Measurements from ENCODE around the gene SLC22A3.

The SLC22A3 gene

DNA sequence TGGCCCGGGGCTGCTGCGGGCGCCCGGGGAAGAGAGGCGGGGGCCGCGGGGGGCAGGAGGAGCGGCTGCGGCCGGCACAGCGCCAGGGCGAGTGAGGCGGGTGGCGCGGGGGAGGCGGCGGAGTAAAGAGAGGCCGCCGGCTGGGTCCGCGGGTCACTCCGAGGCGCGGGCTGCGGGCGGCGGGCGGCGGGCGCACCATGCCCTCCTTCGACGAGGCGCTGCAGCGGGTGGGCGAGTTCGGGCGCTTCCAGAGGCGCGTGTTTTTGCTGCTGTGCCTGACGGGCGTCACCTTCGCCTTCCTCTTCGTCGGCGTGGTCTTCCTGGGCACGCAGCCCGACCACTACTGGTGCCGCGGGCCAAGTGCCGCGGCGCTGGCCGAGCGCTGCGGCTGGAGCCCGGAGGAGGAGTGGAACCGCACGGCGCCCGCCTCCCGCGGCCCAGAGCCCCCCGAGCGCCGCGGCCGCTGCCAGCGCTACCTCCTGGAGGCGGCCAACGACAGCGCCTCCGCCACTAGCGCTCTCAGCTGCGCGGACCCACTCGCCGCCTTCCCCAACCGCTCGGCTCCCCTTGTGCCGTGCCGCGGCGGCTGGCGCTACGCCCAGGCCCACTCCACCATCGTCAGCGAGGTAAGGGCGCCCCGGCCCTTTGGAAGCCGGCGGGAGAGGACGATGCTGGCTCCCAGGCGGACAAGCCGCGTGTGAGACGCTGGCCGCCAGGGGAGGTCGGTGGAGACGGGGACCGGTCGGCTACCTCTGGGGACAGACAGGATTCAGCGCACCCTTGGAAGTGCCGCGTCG is at the start of gene SLC22A3:
TSS of gene SLC22A3 (plus strand) at position 156 of the 797 bp plus-strand sequence. CDS start at position 198, 42 bp downstream.
- H3F3A ChIP-seq (ENCODE audit: control insufficient read depth, insufficient read depth) = no peaks in the 10 kb centered on the region
- no peak for TF ChIP-seq EZH2phosphoT487 (IDR thresholded peaks at IDR 0.05; ENCODE audit: borderline replicate concordance, low read length)
- TF ChIP-seq, protein P1, sequence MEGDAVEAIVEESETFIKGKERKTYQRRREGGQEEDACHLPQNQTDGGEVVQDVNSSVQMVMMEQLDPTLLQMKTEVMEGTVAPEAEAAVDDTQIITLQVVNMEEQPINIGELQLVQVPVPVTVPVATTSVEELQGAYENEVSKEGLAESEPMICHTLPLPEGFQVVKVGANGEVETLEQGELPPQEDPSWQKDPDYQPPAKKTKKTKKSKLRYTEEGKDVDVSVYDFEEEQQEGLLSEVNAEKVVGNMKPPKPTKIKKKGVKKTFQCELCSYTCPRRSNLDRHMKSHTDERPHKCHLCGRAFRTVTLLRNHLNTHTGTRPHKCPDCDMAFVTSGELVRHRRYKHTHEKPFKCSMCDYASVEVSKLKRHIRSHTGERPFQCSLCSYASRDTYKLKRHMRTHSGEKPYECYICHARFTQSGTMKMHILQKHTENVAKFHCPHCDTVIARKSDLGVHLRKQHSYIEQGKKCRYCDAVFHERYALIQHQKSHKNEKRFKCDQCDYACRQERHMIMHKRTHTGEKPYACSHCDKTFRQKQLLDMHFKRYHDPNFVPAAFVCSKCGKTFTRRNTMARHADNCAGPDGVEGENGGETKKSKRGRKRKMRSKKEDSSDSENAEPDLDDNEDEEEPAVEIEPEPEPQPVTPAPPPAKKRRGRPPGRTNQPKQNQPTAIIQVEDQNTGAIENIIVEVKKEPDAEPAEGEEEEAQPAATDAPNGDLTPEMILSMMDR (IDR thresholded peaks at IDR 0.05; ENCODE audit: low read depth, low read length, poor library complexity, severe bottlenecking) = no peak
- no peaks in the 10 kb centered on the region for H3K9me2 ChIP-seq (replicated peaks; ENCODE audit: control insufficient read depth, low read length)
- H4K20me1 ChIP-seq (ENCODE audit: control insufficient read depth, insufficient read depth, low read depth, low read length) = no peaks in the 10 kb centered on the region
- H3K36me3 ChIP-seq (ENCODE audit: control insufficient read depth, low read length) = no peaks in the 10 kb centered on the region
- H3K27ac ChIP-seq (ENCODE audit: low read depth, low read length) = no peak within 1 kb of the TSS
- H3K79me2 ChIP-seq (ENCODE audit: control insufficient read depth, low read length) = no peaks in the 10 kb centered on the region
- no peak within 1 kb of the TSS for H3K4me3 ChIP-seq (ENCODE audit: low read length)
- H3K27me3 ChIP-seq (ENCODE audit: control insufficient read depth, low read length) = no peaks in the 10 kb centered on the region
- no peaks in the 10 kb centered on the region for H3K4me1 ChIP-seq (ENCODE audit: control insufficient read depth, low read length)
- H3K4me2 ChIP-seq (ENCODE audit: low read length) = no peak within 1 kb of the TSS
- peaks cover 5% of the 10 kb centered on the region; the same call in 1 of the 2 replicates for H3K9me3 ChIP-seq (ENCODE audit: control insufficient read depth, insufficient read depth, low read length)

DNA sequence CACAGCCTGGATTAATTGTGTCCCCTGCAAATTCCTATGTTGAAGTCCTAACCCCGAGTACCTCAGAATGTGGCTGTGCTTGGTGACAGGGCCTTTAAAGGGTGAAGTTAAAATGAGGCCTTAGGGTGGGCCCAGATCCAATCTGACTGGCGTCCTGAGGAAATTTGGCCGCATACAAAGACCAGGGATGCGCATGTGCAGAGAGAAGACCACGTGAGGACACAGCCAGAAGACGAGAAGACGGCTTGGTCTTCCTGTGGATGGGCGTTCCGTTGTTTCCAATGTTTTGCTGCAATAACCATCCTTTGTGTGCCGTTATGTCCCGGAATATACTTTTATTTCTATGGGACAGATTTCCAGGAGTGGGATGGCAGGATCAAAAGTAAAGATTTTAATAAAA is 48.6 kb upstream of the SLC22A3 start:
- Histone ChIP-seq H3K4me1 (ENCODE audit: control insufficient read depth, low read length) (no peaks in the 10 kb centered on the region), H3K9me3 (ENCODE audit: control insufficient read depth, insufficient read depth, low read length) (no peaks in the 10 kb centered on the region), H3K9me2 (replicated peaks; ENCODE audit: control insufficient read depth, low read length) (no peaks in the 10 kb centered on the region), H3K27ac (ENCODE audit: low read depth, low read length) (no peak overlapping the region), H3K4me2 (ENCODE audit: low read length) (no peak overlapping the region), H3F3A (ENCODE audit: control insufficient read depth, insufficient read depth) (no peaks in the 10 kb centered on the region), H4K20me1 (ENCODE audit: control insufficient read depth, insufficient read depth, low read depth, low read length) (no peaks in the 10 kb centered on the region), H3K79me2 (ENCODE audit: control insufficient read depth, low read length) (no peaks in the 10 kb centered on the region), H3K4me3 (ENCODE audit: low read length) (no peak overlapping the region), H3K36me3 (ENCODE audit: control insufficient read depth, low read length) (no peaks in the 10 kb centered on the region), H3K27me3 (ENCODE audit: control insufficient read depth, low read length) (no peaks in the 10 kb centered on the region)
- TF ChIP-seq, protein P1 (IDR thresholded peaks at IDR 0.05; ENCODE audit: low read depth, low read length, poor library complexity, severe bottlenecking) = no peak
- TF ChIP-seq EZH2phosphoT487 (IDR thresholded peaks at IDR 0.05; ENCODE audit: borderline replicate concordance, low read length) = no peak

- no peaks in the 10 kb centered on the region for H4K20me1 ChIP-seq (ENCODE audit: control insufficient read depth, insufficient read depth, low read depth, low read length)
- H3K9me3 ChIP-seq (ENCODE audit: control insufficient read depth, insufficient read depth, low read length) = no peaks in the 10 kb centered on the region
- no peaks in the 10 kb centered on the region for H3K9me2 ChIP-seq (replicated peaks; ENCODE audit: control insufficient read depth, low read length)
- no peak overlapping the region for H3K27ac ChIP-seq (ENCODE audit: low read depth, low read length)
- no peak overlapping the region for H3K4me3 ChIP-seq (ENCODE audit: low read length)
- no peaks in the 10 kb centered on the region for H3K27me3 ChIP-seq (ENCODE audit: control insufficient read depth, low read length)
- H3K36me3 ChIP-seq (ENCODE audit: control insufficient read depth, low read length) = no peaks in the 10 kb centered on the region
- H3F3A ChIP-seq (ENCODE audit: control insufficient read depth, insufficient read depth) = no peaks in the 10 kb centered on the region
- H3K4me1 ChIP-seq (ENCODE audit: control insufficient read depth, low read length) = no peaks in the 10 kb centered on the region
- TF ChIP-seq, protein P1 (IDR thresholded peaks at IDR 0.05; ENCODE audit: low read depth, low read length, poor library complexity, severe bottlenecking) = no peak
- TF ChIP-seq EZH2phosphoT487 (IDR thresholded peaks at IDR 0.05; ENCODE audit: borderline replicate concordance, low read length) = no peak
- H3K79me2 ChIP-seq (ENCODE audit: control insufficient read depth, low read length) = no peaks in the 10 kb centered on the region
- no peak overlapping the region for H3K4me2 ChIP-seq (ENCODE audit: low read length)
Measured at GRCh38 chr6:160300076-160300695, 48.0 kb upstream of the SLC22A3 start.
